Ovary (tissue), 9 donors: ENCODE measurements around the gene SLC4A2. TPM values are rescaled to one million over a fixed set of nuclear protein-coding genes. Genes with fewer than 3 reads are reported as not detected.

ENCODE experiments used
- DNase-seq, 5 donors: peaks; one replicate each; pipeline ENCODE4 v3.0.0-alpha.2; 2019 to 2020
- H3K27ac ChIP-seq, 2 donors: fragments of 200-600 bp; one replicate each; pipeline versions ENCODE4 v1.5.1 to v1.8.0; 2019 to 2022
- H3K27me3 ChIP-seq: fragments of 200-600 bp; one replicate; pipeline ENCODE4 v1.8.0; 2022
- H3K36me3 ChIP-seq: fragments of 200-600 bp; sonication (generic); one replicate; pipeline ENCODE4 v1.5.1; 2019
- H3K4me1 ChIP-seq: one replicate; pipeline ENCODE4 v1.8.1; 2013; ENCODE audit warnings: mild to moderate bottlenecking, moderate library complexity; ENCODE audit not compliant: insufficient read depth
- H3K4me3 ChIP-seq: fragments of 200-600 bp; sonication (generic); one replicate; pipeline ENCODE4 v1.5.1; 2017
- H3K9me3 ChIP-seq, 2 donors: fragments of 200-600 bp in 1 of 2; sonication (generic) in 1 of 2; one replicate each; pipeline versions ENCODE4 v1.5.1 to v1.8.1; 2013 to 2019; ENCODE audit warnings: mild to moderate bottlenecking in 1 of 2, moderate library complexity in 1 of 2
- EP300 ChIP-seq: sonication (generic); formaldehyde crosslinking; IDR thresholded peaks from one replicate; pipeline ENCODE4 v1.6.1; 2017; ENCODE audit warnings: antibody characterized with exemption
- POLR2A ChIP-seq: fragments of 450-650 bp; IDR thresholded peaks from one replicate; pipeline ENCODE4 v1.6.1; 2017; ENCODE audit warnings: antibody characterized with exemption, mild to moderate bottlenecking, moderate library complexity
- WGBS, 3 donors: extraction: QIAGEN DNeasy Blood & Tissue Kit in 1 of 3; methylation state at CpG; one replicate each; pipeline versions ENCODE4 v1.1.5 to v1.1.7; 2013 to 2017; 5-methylcytosine and 5-hydroxymethylcytosine counted together
- intact Hi-C, 4 donors: fragments of 100-400 bp; cut with DNase I; formaldehyde crosslinking; loops; one replicate each; pipeline versions ENCODE4 v1.11.0 to v1.15.1; 2022 to 2023
- polyA plus RNA-seq, 2 donors: library from polyadenylated mRNA; stranded (reverse); fragments of 200-250 nt in 1 of 2; fragments of 350-450 nt in 1 of 2; fragmentation: Illumina TruSeq in 1 of 2; extraction: RNeasy Lipid Tissue Mini Kit (QIAGEN cat#74804) in 1 of 2; gene quantifications; one replicate each; pipeline ENCODE4 v1.2.3, GENCODE V29; 2013 to 2014
- total RNA-seq, 7 donors: library from RNA; depleted of rRNA in 2 of 7; stranded (reverse); fragments of >200 nt in 2 of 7; fragmentation: NEBNext Ultra II Directional in 3 of 7; extraction: Animal tissue kit (Norgen Biotek cat#: 25700) in 3 of 7; gene quantifications; one replicate each; pipeline versions ENCODE4 v1.1.0 to v1.2.4, GENCODE V29; 2016 to 2023
- TF ChIP-seq, protein P1 (sequence below), 3 donors: fragments of 450-650 bp in 2 of 3; fragments of 200-600 bp in 1 of 3; IDR thresholded peaks; one replicate each; pipeline versions ENCODE4 v1.5.1 to v1.8.0; 2016 to 2022; ENCODE audit warnings: antibody characterized with exemption in 3 of 3, mild to moderate bottlenecking in 1 of 3
- donor health status: DM: no; HTN: no; CAD: no; lungs with moderate emphysema.
- donor health status: DM: no; HTN: no; CAD: no.
- donor health status: Bipolar disorder and iron deficiency.
- donor health status: DM: yes; HTN: yes; CAD: no.
- donor health status: DM: no; HTN: no; CAD: no.
- donor health status: DM: yes; HTN: yes; CAD: no.

Gene SLC4A2
- total and polyA plus RNA-seq, 9 donors = 10.5 to 127 (median 94.3) TPM

DNA sequence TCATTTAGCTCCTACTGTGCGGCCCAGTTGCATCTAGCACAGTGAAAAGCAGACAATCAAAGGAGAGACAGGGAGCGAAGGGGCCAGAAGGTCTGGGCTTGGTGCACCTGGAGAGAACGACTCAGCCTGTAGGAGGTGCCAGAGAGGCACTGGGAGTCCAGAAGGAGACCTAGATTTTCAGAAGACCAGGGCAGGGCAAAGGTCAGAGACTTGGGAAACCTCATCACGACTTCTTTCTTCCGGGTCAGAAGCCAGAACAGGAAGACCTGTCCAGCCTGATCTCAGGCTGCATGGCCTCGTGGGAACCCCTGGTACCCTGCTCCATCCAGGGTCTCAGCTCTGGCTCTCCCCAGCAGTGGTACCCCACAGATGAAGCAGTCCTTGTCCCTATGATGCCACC lies 32.0 kb downstream of the SLC4A2 start:
- Histone ChIP-seq H3K27ac (no peak overlapping the region), H3K27me3 (no peaks in the 10 kb centered on the region), H3K4me3 (no peak overlapping the region), H3K4me1 (peaks cover 23% of the 10 kb centered on the region), H3K9me3 (no peaks in the 10 kb centered on the region), H3K36me3 (no peaks in the 10 kb centered on the region)
- peak in 1 of 5 donors; percentile 29 for DNase-seq
- TF ChIP-seq, protein P1, sequence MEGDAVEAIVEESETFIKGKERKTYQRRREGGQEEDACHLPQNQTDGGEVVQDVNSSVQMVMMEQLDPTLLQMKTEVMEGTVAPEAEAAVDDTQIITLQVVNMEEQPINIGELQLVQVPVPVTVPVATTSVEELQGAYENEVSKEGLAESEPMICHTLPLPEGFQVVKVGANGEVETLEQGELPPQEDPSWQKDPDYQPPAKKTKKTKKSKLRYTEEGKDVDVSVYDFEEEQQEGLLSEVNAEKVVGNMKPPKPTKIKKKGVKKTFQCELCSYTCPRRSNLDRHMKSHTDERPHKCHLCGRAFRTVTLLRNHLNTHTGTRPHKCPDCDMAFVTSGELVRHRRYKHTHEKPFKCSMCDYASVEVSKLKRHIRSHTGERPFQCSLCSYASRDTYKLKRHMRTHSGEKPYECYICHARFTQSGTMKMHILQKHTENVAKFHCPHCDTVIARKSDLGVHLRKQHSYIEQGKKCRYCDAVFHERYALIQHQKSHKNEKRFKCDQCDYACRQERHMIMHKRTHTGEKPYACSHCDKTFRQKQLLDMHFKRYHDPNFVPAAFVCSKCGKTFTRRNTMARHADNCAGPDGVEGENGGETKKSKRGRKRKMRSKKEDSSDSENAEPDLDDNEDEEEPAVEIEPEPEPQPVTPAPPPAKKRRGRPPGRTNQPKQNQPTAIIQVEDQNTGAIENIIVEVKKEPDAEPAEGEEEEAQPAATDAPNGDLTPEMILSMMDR (IDR thresholded peaks at IDR 0.05) = no peak
- TF ChIP-seq POLR2A (no peak), EP300 (no peak)
- intact Hi-C loops = no loop called here
- 56% methylated on average over 6 of the region's 6 CpGs for WGBS, 3 donors

DNA sequence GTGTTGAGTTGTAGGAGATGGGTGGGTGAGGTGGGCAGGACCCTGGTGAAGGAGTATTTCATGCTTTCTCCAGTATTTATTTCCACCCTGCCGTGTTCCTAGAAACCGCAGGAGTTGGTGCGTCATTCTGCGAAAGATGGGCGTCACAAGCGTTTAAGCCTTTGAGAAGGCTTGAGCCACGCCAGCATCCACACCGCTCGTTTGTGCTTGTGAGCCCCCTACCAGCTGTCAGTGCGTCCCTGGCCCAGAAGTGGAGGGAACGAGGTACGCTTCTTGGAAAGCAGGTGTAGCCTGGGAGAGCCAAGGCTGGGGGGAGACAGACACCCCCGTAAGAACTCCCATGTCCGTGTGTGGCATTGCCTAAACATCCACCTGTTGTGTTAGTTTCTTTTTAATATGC lies 32.6 kb downstream of the SLC4A2 start:
- Histone ChIP-seq H3K4me1 (peaks cover 23% of the 10 kb centered on the region), H3K27ac (no peak overlapping the region), H3K27me3 (no peaks in the 10 kb centered on the region), H3K9me3 (no peaks in the 10 kb centered on the region), H3K36me3 (no peaks in the 10 kb centered on the region), H3K4me3 (no peak overlapping the region)
- 83 to 87% (median 85%) methylated on average over 14 of the region's 14 CpGs for WGBS, 3 donors
- TF ChIP-seq EP300 (no peak), POLR2A (no peak)
- TF ChIP-seq, protein P1 (IDR thresholded peaks at IDR 0.05) = no peak
- intact Hi-C loops = no loop called here
- no peak for DNase-seq

DNA sequence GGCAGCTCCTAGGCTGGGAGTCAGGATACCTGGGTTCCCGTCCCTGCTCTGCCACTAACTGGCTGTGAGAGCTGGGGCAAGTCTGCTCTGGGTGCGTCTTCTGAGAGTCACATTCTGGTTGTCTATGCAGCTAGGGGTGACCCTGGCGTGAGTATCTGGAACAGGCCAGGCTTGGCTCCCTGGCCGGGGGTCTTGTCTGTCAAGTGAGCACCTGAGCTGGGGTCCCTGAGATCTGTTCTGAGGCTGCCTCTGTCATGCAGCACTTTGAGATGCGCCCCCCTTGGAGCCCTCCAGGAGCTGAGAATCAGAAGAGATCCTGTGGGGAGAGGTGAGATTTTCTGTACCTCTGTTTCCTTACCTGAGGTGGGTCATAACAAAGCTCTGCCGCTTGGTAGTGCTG lies 34.4 kb downstream of the SLC4A2 start:
- 90 to 94% (median 92%) methylated on average over 6 of the region's 6 CpGs for WGBS, 3 donors
- Histone ChIP-seq H3K4me3 (no peak overlapping the region), H3K9me3 (no peaks in the 10 kb centered on the region), H3K36me3 (no peaks in the 10 kb centered on the region), H3K27me3 (no peaks in the 10 kb centered on the region), H3K4me1 (peaks cover 15% of the 10 kb centered on the region), H3K27ac (no peak overlapping the region)
- intact Hi-C loops = no loop called here
- TF ChIP-seq, protein P1 (IDR thresholded peaks at IDR 0.05) = no peak
- no peak for TF ChIP-seq POLR2A
- TF ChIP-seq EP300 = no peak
- DNase-seq = no peak

DNA sequence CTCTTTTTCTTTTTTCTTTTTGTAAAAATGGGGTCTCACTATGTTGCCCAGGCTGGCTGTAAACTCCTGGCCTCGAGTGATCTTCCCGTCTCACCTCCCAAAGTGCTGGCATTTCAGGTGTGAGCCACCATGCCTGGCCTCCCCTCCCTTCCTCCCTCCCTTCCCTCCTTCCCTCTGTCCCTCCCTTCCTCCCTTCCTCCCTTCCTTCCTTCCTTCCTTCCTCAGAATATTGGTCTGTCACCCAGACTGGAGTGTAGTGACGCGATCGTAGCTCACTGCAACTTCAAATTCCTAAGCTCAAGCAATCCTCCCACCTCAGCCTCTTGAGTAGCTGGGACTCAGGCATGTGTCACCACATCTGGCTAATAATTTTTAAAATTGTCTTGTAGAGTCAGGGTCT lies 35.3 kb downstream of the SLC4A2 start:
- no peak overlapping the region for H3K27ac ChIP-seq
- H3K4me1 ChIP-seq = peaks cover 7% of the 10 kb centered on the region
- H3K4me3 ChIP-seq = no peak overlapping the region
- 77 to 82% (median 81%) methylated on average over 5 of the region's 5 CpGs for whole genome bisulfite sequencing, 3 donors
- no peak for DNase-seq
- intact Hi-C loops = no loop called here
- H3K36me3 ChIP-seq = no peaks in the 10 kb centered on the region
- H3K27me3 ChIP-seq = no peaks in the 10 kb centered on the region
- no peaks in the 10 kb centered on the region for H3K9me3 ChIP-seq
- TF ChIP-seq, protein P1 (IDR thresholded peaks at IDR 0.05) = no peak
- TF ChIP-seq EP300 (no peak), POLR2A (no peak)
